HL-60/S4 (cell line): ENCODE measurements around the gene PRKCH.

Experiments used
- in situ Hi-C: fragments of 300-500 bp; cut with MboI; formaldehyde crosslinking; loops from 2 replicates; pipeline ENCODE4 v1.14.3; 2022; ENCODE audit warnings: low sequenced_read_pairs

The PRKCH gene

DNA sequence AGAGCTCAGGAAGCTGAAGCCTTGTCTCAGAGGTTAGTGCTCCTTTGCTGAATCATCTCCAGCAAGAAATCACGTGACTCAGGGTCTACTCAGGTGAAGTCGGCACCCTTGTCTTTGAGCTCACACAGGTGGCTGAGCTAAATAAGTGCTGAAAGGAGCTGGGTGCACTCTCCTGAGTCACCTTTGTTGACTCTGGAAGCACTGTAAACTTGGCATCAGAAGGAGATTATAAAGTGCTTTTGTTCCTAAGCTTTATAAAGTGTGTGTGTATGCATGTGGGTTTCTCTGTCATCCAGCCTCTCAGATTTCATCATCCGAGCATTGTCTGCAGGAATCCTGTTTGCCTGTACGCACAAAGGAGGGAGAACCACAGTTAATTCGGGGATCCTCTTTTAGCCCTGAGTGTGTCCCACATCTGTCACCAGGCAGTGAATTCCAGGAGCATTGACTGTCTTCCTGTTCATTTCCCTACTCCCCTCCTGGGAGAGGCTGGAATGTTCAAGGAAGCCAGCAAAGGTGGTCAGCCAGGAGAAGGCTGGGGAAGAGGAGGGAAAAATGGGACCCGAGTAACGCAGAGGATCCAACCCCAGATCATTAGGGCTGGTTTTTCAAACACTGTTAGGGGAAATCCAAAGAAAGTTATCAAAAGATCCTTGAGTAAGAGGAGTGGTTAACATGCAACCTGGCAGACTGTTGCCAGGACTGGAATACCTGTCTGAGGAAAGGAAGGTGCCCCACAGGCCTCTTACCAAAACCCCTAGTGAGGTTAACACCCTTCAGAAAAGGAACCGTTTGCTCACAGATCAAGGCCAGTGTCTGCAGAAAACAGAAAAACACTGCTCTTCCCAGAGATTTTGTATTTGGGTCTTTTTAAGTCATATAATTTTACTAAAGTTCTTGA lies 216.4 kb downstream of the PRKCH start:
- in situ Hi-C loops = no loop called here

DNA sequence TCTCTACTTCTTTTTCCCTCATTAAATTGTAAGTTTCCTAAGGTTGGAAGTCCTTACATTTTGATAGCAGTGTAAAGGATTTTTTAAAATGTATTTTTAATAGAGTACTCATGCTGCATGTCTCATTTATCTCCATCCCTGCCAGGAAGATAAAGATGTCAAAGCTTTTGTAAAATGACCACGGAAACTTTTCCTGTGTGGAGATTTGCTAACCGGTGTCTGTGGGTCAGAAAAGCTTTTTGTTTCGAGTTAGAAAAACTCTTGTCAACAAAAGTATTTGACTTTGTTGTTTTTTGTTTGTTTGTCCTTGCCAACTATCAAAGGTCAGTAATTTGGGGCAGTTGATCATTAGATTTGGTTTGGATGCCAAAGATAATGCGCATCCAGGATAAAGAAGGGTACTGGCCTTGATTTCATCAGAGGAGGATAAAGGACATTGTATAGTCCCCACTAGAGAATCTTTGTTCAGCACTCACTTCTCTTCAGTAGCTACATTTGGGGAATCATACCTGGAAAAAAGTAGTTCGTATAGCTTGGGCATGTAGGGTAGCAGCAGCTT lies 217.2 kb downstream of the PRKCH start:
- in situ Hi-C loops = no loop called here

DNA sequence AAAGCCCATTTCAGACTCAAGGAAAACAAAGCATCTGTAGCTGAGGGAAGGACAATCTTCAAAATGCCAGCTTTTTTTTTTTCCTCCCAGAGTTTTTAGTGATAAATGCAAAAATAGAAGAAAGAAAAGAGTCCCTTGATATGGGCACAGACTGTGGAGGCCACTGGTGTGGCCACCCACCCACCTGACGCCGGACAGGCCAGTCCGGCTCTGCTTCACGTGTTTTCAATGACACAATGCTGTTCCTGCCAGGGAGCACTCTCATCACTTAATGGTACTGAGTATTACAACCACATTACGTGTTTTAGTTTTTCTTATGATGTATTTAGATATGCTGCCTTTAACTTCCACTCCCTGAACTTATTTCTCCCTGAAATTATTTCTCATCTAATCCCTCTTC lies 218.3 kb downstream of the PRKCH start:
- in situ Hi-C loops = no loop called here

DNA sequence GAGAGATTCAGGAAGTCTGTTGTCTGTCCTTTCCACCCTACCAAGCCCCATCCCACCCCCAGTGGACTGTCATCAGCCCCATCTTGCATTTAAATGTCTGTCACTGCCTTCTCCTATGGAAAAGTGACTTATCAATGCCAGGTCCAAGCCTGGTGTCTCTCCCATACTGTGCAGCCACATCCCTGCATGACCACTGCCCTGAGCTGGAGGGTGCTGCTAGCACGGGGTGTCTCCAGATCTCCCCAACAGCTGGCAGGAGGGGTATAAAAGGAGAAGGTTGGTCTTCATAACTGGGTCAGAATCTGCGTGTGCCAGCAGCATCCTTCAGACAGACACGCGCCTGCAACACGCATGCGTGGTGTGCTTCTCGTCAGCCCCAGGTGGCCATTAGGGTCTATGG lies 219.6 kb downstream of the PRKCH start:
- in situ Hi-C loops = no loop called here

DNA sequence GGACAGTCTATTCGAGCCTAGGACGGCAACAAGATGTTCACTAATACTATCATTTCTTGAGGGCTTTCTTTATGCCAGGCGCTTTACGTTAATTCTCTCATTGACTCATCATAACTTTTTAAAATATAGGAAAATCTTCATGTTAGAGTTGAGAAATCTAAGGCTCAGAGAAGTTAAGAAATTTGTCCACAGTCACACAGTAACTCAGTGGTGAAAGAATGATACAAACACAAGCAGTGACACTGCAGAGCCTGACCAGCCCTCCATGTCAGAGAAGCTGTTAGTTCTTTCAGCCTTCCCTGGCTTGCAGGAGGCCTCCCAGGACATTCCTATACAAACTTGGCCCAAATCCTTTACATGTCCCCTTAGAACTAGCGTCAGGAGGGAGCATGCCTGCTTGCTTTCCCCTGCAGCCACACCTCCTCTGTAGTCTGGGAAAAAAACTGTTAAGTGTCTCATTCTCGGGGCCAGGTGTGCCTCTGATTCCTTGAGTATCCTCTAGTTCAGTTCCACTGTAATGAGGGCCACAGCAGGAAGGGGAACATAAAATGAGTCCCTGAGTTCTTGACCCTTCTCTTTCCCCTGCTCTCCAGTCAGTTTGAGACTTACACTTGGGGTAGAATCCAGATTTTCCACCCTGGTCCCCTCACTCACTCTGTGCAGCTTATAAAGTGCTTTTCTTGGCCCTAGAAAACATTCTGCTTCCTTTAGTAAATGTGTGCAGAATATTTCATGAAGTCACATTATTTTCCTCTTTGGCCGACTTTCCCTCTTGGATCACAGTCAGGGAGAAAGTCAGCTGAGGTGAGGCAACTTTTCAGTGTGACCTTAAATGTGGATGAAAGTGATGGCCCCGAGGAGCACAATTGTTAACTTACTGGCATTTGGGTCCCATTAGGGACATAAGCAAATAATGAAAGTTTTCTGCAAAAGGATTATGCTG lies 221.7 kb downstream of the PRKCH start:
- in situ Hi-C loops = no loop called here

DNA sequence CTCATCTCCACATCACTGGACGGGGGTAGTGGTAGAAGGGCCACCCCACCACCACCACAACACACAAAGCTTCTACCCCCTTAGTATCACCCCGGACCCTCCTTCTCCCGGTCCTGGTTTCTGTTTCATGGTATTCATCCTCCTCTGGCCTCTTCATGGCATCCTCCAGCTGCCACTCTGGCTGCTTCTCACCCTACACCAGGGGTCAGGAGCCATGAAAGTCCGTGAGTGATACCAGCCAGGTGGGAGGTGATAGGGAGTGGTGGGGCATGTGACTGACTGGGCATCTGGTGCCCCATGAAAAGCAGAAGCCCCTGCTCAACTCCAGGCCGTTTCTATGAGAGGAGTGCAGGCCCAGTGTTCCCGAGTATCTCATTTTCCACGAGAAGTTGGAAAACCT lies 222.6 kb downstream of the PRKCH start:
- in situ Hi-C loops = no loop called here

DNA sequence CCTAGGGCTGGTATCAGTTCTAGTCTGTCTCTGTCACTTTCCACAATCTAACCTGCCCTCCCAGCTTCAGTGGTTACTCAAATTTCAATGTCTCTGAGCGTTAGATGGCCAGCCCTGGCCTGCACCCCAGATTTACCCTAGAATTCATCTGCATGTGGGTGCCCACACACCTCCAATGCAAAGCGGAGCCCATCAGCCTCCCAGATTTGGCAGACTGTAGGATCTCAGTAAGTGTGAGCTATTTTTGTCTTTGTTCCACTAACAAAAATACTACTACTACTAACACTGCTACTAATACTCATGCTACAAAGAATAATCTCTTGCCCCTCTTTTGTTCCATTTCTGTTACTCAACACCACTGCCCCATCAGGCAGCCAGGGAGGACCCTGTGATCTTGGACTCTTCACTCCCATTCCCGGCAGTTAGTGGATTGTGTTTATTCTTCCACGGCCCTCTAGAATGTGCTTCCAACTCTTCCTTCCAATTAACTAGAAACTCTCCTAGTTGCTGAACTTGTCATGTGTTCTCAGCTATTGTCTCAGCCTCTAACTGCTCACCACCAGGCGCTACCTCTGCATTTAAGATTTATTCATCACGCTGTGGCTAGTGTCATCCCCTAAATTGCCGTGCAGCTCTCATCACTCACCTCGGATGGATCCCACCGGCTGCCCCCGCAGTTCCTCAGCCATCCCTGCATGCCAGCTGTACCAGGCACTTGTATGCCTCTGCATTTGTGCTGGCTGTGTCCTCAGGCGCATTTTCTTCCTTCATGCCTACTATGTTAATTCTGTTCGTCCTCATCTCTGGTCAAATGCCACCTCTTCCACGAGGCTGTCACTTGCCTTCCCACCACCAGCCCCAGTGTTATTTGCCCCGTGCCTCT lies 223.3 kb downstream of the PRKCH start:
- in situ Hi-C loops = no loop called here

DNA sequence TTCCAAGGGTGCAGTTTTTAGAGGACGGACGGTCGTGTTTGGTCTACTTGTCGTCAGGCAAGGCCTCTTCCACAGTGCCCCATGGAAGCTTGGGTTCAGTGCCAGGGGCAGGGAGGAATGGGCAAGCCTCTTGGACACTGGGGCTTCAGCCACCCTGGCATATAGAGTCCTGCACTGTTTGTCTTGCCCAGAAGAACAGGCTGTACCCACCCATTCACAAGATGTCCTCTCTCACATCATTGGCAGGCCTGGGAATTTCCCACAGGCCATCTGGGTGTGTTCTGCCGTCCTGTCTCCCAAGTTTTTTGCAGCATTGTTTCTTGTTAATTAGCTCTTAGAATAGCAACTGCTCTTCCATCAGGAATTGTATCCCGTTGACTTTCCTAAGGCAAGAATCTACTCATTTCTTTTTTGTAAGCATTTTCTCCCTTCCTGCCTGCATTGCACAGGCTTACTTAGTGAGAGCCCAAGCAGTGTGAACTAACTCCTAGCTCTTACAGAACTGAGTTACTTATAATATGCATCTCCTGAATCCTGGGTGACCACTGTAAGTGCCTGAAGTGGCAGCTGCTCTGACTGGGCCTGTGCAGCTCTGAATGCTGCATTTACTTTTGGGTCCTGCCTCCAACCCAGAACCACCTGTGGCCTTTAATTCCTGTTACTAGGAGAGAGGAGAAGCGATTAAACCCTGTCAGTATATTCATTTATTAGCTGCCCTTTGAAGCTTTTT lies 224.5 kb downstream of the PRKCH start:
- in situ Hi-C loops = no loop called here

DNA sequence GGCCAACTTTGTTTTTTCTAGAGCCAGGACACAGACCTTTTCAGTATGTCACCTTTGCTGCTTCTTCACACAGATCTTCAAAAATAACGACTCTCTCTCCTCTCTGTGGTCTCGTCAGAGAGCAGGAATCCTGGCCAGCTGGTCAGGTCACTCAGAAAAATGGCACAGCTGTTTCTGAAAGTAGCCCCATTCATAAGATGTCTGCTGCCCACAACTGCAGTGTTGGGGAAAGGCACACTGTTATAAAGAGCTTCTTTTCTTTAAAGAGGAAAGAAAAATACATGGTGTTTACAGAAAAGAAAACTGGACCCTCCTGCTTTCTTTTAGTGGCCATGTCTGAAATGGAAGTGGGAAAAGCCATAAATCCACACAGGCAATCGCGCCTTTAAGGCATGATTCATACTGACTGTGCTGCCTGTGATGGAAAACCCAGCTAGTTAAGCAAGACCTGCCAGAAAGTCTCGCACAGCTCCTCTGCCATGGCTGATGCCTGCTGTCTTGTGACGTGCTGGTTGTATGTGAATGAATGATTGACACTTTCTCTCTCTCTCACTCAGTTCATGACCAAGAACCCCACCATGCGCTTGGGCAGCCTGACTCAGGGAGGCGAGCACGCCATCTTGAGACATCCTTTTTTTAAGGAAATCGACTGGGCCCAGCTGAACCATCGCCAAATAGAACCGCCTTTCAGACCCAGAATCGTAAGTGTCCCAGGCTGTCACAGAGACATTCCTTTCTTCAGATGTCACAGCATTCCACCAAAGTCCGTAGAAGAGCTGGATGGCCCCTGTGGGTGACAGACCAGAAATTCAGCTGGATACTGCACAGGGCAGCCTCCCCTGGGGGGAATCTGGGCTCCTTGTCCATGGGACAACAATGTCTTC lies 226.0 kb downstream of the PRKCH start:
- in situ Hi-C loops = no loop called here

DNA sequence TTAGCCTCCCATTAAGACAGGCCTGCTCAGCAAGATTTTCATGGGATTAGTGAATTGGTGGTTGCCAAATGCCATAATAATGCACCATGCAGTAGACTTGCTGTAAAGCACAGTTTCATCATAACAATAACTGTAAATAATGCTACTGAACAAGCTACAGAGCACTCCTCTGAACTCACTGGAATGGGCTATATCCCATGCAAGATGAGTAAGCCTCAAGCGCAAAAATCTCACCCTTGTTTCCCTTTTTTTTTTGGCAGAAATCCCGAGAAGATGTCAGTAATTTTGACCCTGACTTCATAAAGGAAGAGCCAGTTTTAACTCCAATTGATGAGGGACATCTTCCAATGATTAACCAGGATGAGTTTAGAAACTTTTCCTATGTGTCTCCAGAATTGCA lies 228.0 kb downstream of the PRKCH start:
- in situ Hi-C loops = no loop called here

DNA sequence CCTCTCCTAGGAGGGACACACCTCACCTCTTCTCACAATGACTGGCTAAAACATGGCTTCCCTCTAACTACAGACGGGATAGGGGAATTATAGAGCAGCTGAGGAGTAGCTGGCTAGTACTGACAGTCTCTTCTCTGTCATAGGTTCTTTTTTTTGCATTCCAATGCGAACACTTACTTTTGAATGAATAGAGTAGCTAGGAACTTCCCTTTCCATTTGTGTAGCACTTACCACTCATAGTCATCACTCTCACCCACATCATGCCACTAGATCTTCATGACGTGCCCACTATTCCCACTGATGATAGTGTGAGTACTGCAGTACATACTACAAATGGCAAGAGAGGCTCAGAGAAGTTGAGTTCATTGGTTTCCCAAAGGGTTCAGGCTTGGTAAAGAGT lies 230.0 kb downstream of the PRKCH start:
- in situ Hi-C loops = no loop called here

DNA sequence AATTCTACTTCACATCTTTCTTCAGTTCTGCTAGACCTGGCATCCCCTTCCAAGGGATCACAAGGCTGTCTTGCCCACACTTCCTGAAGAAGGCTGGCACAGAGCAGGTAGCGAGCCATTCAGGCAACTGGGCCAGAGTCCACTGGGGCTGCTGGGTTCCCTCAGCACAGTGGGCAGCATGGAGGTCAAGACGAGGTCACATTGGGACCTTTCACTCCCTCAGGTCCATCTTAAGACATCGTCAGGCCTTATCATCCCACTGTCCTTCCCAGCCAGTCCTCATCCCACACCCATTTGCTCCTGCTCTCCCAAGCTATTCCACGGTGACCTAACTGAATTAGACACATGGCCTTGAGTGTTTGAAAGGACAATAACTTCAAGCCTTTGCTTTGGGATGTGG lies 230.9 kb downstream of the PRKCH start:
- in situ Hi-C loops = no loop called here

DNA sequence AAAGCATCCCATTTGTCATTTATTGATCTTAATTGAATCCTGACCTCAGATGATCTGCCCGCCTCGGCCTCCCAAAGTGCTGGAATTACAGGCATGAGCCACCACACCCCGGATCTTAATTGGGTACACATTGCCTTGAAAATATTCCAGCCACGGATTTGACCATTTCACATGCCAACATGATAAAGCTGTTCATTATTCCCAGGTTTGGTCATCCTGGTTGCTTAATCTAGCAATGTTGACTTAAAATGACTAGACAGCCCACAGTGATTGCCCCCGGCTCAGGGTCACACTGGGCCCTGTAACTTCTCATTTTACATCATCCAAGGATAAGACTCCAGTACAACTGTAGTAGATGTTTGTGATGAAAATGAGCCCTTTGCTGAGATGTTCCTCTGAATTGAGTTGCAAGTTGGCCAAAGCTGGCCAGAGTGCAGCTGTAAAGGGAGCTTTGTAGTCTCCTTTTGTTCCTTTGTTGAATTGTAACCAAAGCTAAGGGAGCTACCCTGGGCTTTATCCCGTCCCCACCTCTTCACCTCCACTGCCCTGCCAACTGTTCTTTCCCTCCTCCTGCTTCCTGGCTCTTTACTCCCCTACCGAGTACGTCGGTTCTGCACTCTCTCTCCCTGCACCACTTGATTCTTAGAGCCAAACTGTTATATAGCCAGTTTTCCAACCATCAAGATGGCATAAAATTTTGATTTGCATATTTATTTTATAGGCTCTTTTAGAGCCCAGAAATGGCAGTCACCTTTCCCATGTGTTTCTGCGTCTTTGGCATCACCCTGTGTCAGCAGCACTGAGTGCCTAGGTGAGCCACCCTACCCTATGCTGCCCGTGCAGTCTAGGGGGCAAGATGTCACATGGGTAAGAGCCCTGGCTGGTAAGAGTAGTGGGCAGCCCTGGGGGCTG lies 232.6 kb downstream of the PRKCH start:
- in situ Hi-C loops = no loop called here

DNA sequence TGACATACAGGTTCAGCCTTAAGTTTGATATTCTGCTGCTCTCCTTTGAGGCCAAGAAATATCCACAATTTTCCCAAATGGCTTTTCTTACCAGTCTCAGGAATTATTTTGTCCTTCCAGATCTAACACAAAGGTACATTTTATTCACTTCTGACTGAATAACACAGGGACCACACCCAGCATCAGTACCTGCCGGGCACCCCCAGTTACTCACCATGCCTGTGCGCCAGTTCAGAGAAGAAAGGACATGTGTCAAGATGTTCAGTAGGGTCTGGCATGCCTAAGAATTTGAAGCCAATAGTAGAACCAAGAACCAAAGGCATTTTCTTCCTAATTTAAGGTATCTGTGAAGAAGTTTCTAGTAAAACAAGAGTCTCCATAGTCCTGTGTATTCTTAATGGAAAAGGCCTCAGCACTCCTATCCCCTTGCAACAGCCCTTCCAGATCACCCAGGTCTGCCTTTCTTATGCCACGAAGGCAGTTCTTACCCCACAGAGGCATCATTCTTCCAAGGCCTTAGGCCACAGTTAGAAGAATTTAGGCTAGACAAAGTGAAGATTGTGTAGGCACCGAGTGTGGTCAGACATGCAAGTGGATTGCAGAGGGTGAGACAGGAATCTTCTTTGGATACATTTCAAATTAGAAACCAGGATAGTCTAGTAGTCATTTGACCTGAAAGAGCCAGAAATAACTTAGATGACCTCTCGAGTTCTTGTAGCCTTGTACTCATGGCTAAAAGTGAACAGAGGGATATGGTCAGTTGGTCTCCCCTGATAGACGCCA lies 233.9 kb downstream of the PRKCH start:
- in situ Hi-C loops = no loop called here

DNA sequence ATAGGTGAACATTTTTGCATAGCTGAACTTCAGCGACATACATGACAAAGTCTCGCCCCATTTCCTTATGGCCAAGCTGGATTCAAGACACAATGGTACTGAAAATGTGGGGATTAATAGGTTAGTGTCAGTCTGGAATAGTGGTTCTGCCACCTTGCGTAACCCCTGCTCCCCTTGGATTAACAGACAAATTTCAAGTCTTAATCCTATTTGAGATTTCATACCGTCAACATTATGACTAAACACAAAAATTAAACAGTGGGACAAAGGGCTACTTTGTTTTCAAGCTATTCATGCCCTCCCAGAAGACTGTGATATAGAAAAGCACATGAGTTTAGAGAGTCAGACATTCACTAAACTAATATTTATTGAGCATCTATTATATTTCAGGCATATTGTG lies 235.1 kb downstream of the PRKCH start:
- in situ Hi-C loops = no loop called here

DNA sequence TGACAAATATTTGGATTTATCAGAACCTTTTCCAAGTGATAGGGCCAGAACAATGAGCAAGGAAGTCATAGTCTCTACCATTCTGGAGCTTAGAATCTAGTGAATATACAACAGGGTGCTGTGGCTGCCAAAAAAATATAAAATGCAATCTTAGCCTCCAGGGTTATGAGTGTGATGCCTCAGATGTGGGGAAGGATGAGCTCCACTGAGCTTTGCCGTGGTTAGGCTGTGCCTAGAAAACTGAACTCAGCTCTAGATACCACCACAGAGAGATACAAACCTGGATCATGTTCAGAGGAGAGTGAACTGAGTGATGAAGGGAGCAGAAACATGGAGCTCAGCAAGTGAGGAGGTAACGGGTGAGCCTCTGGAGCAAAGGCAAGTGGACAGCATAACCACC lies 235.9 kb downstream of the PRKCH start:
- in situ Hi-C loops = no loop called here

DNA sequence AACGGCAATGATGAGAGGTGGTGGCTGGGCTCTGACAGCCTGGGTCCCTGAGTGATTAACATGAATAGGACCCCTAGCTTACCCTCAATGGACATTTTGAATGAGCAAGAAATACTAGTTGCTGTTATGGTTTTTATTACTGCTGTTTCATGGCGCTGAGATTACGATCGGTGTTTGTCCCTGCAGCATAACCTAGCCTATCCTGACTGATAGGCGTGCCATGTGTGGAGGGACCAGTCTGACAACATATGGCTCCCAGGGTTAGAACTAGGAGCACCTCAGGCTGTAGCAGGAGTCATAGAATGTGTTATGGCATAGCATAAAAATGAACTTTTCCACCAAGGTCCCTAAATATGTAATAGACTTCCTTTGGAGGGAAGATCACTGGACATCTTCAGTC lies 236.5 kb downstream of the PRKCH start:
- in situ Hi-C loops = no loop called here
